GM18499 (cell line): ENCODE measurements around the gene GRIP1.

ENCODE experiments used
- ATAC-seq: cut with Tn5 transposase; IDR thresholded peaks from one replicate; pipeline ENCODE4 v1.9.1; 2021; ENCODE audit warnings: moderate number of reproducible peaks; ENCODE audit not compliant: insufficient read depth, unreplicated experiment

GRIP1 gene

GRCh38 chr12:66352899-66353298 lies 326.0 kb downstream of the GRIP1 start:
- ATAC-seq, result no peak

DNA sequence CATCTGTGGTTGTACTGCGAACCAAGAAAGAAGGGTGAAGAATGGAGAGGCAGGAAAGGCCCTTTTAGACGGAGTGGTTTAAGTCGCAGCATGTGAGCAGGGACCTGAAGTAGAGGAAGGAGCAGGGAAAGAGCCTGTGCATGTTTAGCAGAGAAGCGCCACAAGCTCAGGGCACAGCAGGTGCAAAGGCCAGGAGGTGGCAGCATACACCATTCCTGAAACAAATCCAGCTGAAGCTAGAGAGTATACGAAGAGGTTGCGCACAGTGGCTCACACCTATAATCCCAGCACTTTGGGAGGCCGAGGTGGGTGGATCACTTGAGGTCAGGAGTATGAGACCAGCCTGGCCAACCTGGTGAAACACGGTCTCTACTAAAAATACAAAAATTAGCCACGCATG lies 326.7 kb downstream of the GRIP1 start:
- no peak for ATAC-seq

DNA sequence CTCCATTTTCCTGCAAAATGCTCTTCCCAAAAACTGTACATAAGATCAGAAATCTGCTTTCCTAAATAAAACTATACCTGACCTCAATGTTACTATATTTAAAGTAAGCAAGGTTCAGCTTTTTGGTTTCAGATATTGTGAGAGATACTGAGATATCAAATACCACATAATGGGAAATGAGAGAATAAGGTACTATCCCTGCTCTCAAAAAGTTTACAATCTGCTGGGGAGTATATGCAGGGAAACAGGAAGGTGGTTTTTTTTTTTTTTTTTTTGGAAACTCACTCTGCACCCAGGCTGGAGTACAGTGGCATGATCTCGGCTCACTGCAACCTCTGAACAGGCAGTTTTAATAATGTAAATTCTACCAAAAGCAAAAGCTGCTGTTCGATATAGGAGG lies 327.6 kb downstream of the GRIP1 start:
- ATAC-seq, result no peak

- ATAC-seq, result no peak
Measured at GRCh38 chr12:66345956-66346355, 332.9 kb downstream of the GRIP1 start.

- no peak for ATAC-seq
Measured at GRCh38 chr12:66345212-66345611, 333.7 kb downstream of the GRIP1 start.

GRCh38 chr12:66341126-66341525 lies 337.8 kb downstream of the GRIP1 start:
- no peak for ATAC-seq

DNA sequence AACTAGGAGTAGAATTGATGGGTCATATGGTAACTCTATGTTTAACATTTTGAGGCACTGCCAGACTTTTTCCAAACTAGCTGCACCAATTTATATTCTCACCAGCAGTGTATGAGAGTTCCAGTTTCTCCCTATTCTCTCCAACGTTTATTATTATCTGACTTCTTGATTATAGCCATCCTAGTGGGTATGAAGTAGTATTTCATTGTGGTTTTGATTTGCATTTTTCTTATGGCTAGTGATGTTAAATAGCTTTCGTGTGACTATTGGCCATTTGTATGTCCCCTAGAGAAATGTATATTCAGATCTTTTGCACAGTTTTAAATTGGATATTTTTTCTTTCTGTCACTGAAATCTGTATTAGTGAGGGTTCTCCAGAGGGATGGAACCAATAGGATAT lies 338.7 kb downstream of the GRIP1 start:
- no peak for ATAC-seq

DNA sequence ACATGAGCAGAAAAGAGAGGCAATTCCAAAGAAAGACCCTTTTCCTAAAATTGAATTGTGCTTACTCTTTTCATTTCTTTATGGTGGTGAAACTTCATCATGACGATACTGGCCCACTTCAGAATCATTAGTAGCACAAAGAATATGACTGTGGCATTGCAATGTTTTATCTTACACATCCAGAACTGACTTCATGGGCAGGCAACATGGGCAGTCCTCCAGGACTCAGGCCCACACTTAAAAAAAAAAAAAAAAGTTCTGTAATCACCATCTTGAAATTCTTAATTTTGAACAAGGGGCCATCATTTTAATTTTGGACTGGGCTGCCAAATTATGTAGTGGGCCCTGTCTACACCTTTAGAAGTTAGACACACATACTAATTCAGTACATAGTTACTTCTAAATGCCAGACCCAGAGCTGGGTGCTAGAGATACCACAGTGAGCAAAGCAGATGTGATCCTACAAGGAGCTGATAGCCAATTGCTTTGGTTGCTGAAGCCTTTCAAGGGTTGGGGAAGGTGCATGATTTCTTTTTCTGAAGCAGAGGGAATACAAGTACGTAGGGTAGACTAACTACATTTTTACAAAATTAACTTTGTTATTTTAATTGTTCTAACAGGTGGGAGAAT lies 341.4 kb downstream of the GRIP1 start:
- no peak for ATAC-seq

GRCh38 chr12:66335746-66336145 lies 343.1 kb downstream of the GRIP1 start:
- ATAC-seq, result no peak

- no peak for ATAC-seq
Measured at GRCh38 chr12:66331814-66332213, 347.1 kb downstream of the GRIP1 start.

GRCh38 chr12:66331016-66331415 lies 347.9 kb downstream of the GRIP1 start:
- no peak for ATAC-seq

DNA sequence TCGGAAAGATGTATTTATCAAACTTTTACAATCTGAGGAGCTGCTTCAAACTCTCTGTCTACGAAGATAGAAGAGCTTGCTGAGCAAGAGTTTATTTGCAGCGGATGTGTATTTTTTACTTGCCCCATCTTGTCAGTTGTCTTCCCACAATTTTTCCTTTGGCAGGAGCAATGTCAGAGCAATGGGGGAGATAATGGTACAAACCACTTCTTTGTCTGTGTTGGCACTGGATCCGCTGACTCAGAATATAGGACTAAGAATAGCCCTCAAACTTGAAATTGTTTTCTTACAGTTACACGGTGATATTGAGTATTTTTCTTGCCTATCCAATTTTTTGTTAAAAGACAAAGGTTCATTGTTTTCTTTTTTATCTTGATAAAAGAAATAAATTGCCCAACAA lies 348.9 kb downstream of the GRIP1 start:
- ATAC-seq, result no peak

GRCh38 chr12:66323017-66323416 lies 355.9 kb downstream of the GRIP1 start:
- no peak for ATAC-seq

GRCh38 chr12:66321435-66321834 lies 357.4 kb downstream of the GRIP1 start:
- ATAC-seq, result no peak

GRCh38 chr12:66320996-66321395 lies 357.9 kb downstream of the GRIP1 start:
- ATAC-seq, result no peak

DNA sequence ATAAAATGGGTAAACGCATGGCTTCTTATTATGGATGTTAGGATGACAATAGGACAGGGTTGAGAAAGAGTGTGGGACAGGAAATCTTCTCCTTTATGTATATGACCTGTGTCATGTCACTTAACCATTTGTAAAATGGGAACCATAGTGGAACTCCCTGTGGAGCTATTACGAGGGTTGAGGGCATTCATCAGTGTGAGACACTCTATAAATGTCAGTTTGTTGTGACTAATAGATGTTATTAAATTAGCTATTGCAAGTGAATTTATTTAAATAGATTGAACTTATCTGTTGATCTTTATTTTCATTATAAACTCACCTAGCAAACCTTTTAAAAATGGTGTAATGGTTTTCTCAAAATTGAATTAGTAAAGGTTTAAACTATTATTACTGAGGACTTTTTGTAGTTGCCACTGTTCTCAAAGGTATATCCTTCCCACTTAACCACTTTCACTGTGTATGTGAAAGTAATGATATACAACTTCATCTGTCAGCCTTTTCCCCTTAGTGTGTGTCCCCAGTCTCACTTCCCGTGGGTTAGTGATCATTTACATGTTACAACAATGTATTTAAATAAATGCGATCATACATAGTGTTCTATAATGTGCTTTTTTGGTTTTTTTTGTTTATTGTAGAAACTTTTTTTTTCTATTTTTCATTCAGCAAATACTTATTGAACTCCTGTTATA lies 359.5 kb downstream of the GRIP1 start:
- ATAC-seq, result peak; percentile 49

DNA sequence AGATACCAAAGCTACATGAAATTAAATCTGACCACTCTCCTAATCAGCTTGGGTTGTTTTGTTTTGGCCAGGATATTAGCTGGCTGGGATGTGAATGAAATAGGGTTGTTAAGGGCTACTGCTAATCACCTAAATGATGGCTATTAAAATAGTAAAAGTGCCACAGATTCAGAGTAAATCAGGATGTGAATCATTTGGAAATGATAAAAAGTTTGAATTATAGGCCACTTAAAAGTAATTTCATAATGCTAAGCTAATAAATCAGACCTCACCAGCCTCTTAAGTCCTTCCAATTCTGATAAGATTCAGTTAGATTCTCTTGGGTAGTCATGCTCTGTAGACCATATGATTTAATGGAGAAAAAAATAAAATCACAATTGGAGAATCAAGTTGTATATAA lies 364.6 kb downstream of the GRIP1 start:
- no peak for ATAC-seq

- ATAC-seq, result no peak
Measured at GRCh38 chr12:66312189-66312588, 366.7 kb downstream of the GRIP1 start.

- no peak for ATAC-seq
Measured at GRCh38 chr12:66309606-66310005, 369.3 kb downstream of the GRIP1 start.

- no peak for ATAC-seq
Measured at GRCh38 chr12:66304296-66304900, 374.5 kb downstream of the GRIP1 start.

GRCh38 chr12:66303316-66303804 lies 375.5 kb downstream of the GRIP1 start:
- peak; percentile 61 for ATAC-seq

DNA sequence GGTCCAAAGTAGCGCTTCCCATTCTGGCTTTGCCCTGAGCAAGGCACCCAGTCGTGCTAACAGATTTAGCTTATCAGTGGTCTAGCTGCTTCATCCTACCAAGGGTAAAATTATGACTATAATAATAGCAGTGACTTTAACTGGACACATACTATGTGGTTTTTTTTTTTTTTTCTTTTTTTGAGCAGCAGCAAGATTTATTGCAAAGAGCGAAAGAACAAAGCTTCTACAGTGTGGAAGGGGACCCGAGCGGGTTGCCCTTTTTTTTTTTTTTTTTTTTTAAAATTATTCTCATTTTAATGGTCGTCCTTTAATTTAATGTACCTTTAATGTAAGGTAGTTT lies 376.1 kb downstream of the GRIP1 start:
- no peak for ATAC-seq
